ENCODE results near the gene CRIM1. TPM values are rescaled to one million over a fixed set of nuclear protein-coding genes. Genes with fewer than 3 reads are reported as not detected.

CRIM1 gene
- total RNA-seq, 2 donors from 2014 or later, result 217 to 465 TPM

DNA sequence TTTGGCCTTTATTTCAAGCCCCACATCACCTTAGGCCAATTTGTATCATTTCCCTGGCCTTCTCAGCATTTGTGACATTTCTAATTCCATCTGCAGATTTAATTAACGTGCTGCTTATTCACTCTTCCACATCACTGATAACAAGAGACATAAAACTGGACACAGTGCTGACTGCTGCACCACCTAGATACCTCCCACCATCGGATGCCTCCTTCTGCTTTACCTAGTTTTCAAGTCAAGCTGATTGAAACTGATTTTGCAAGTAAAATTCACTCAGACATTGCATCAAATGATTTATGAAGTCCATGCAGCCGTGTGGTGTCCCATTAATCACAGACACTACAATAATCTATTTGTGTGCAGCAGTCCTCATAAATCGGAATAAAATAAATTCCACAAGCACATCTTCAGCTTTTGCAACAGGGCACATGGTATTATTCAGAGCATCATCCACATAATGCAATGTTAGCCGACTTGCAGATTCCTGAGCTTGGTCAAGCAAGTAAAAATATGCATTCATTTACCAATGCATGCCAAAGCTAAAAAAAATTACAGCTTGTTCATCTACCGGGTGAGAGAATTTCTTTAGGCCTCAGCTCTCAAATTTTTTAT, 15.9 kb upstream of the CRIM1 start:
- H3K27me3 ChIP-seq (replicated peaks; ENCODE audit: insufficient read depth), result no peaks in the 10 kb centered on the region
- no peaks in the 10 kb centered on the region for H3K36me3 ChIP-seq
- TF ChIP-seq, protein P1, sequence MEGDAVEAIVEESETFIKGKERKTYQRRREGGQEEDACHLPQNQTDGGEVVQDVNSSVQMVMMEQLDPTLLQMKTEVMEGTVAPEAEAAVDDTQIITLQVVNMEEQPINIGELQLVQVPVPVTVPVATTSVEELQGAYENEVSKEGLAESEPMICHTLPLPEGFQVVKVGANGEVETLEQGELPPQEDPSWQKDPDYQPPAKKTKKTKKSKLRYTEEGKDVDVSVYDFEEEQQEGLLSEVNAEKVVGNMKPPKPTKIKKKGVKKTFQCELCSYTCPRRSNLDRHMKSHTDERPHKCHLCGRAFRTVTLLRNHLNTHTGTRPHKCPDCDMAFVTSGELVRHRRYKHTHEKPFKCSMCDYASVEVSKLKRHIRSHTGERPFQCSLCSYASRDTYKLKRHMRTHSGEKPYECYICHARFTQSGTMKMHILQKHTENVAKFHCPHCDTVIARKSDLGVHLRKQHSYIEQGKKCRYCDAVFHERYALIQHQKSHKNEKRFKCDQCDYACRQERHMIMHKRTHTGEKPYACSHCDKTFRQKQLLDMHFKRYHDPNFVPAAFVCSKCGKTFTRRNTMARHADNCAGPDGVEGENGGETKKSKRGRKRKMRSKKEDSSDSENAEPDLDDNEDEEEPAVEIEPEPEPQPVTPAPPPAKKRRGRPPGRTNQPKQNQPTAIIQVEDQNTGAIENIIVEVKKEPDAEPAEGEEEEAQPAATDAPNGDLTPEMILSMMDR (IDR thresholded peaks at IDR 0.05), result no peak
- DNase-seq (ENCODE audit: low spot score), result no peak
- no peak overlapping the region for H3K4me3 ChIP-seq
- H3K9me3 ChIP-seq, result no peaks in the 10 kb centered on the region
- no peaks in the 10 kb centered on the region for H3K4me1 ChIP-seq (ENCODE audit: control insufficient read depth in 1 of 2, low read depth in 2 of 2)
- H3K27ac ChIP-seq, result no peak overlapping the region
- no peak for ATAC-seq (ENCODE audit: insufficient number of reproducible peaks, low FRiP score, low read depth)

DNA sequence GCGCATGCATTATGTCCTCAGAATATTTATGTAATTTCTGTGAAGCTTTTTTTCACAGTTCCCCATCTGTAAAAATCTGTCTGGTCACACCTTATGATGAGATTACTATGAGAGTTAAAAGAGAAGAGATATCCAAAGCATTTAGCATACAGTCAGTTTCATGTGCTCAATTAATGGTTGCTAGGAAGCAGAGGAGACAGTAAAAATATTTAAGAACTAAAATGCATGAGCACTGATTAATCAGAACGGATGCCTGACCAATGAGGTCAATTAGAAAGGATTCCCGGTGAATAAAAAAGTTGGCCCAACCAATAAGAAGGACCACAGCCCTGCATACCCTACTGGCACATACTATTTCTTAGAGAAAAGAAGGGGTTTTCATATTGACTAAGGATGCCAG, 12.0 kb upstream of the CRIM1 start:
- H3K27ac ChIP-seq, result no peak overlapping the region
- H3K4me1 ChIP-seq (ENCODE audit: control insufficient read depth in 1 of 2, low read depth in 2 of 2), result no peaks in the 10 kb centered on the region
- ATAC-seq (ENCODE audit: insufficient number of reproducible peaks, low FRiP score, low read depth) (no peak), DNase-seq (ENCODE audit: low spot score) (no peak)
- no peak overlapping the region for H3K4me3 ChIP-seq
- H3K36me3 ChIP-seq, result no peaks in the 10 kb centered on the region
- no peaks in the 10 kb centered on the region for H3K9me3 ChIP-seq
- TF ChIP-seq, protein P1 (IDR thresholded peaks at IDR 0.05), result no peak
- H3K27me3 ChIP-seq (replicated peaks; ENCODE audit: insufficient read depth), result no peaks in the 10 kb centered on the region

DNA sequence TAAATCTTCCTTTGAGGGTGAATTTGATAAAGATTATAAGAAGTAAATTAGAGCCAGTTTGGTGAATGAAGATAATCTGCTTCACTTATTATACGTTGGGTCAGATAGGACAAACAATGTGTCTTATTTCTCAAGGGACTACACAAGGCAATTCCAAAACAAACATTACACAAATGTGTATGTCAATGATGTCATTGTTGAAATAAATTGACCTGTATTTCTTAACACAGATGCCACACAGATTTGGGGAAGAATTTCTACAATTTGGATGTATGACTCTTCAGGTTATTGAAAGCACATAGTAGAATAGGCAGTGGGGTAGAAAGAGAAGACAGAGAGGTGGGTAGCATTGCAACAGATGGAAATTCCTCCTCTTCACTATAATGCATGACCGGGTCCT, 6.9 kb upstream of the CRIM1 start:
- Histone ChIP-seq H3K27me3 (replicated peaks; ENCODE audit: insufficient read depth) (no peaks in the 10 kb centered on the region), H3K27ac (no peak overlapping the region), H3K9me3 (no peaks in the 10 kb centered on the region), H3K4me1 (ENCODE audit: control insufficient read depth in 1 of 2, low read depth in 2 of 2) (peaks cover 6 to 15% of the 10 kb centered on the region in 2 donors), H3K4me3 (no peak overlapping the region), H3K36me3 (no peaks in the 10 kb centered on the region)
- TF ChIP-seq, protein P1 (IDR thresholded peaks at IDR 0.05), result no peak
- DNase-seq (ENCODE audit: low spot score) (no peak), ATAC-seq (ENCODE audit: insufficient number of reproducible peaks, low FRiP score, low read depth) (no peak)

DNA sequence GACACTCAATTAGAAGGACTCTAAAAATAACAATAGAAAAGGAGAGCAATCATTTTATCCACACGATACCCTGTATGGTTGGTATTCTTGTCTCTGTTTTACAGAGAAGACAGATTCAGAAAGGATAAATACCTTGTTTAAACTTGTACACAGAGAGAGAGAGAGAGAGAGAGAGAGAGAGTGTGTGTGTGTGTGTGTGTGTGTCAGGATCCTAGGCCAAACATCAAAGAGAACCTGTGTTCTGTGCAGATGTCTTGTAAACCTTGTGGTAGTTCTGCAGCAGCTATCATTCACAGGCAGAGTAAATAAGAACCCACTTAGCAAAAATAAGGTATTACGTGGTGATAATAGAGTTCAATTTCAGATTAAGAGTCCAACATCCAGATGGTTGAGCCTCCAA, 4.3 kb upstream of the CRIM1 start:
- DNase-seq (ENCODE audit: low spot score) (no peak), ATAC-seq (ENCODE audit: insufficient number of reproducible peaks, low FRiP score, low read depth) (no peak)
- no peaks in the 10 kb centered on the region for H3K36me3 ChIP-seq
- H3K9me3 ChIP-seq, result no peaks in the 10 kb centered on the region
- no peak overlapping the region for H3K4me3 ChIP-seq
- no peak overlapping the region for H3K27ac ChIP-seq
- H3K4me1 ChIP-seq (ENCODE audit: control insufficient read depth in 1 of 2, low read depth in 2 of 2), result peaks cover 12 to 28% of the 10 kb centered on the region in 2 donors
- TF ChIP-seq, protein P1 (IDR thresholded peaks at IDR 0.05), result no peak
- no peaks in the 10 kb centered on the region for H3K27me3 ChIP-seq (replicated peaks; ENCODE audit: insufficient read depth)

DNA sequence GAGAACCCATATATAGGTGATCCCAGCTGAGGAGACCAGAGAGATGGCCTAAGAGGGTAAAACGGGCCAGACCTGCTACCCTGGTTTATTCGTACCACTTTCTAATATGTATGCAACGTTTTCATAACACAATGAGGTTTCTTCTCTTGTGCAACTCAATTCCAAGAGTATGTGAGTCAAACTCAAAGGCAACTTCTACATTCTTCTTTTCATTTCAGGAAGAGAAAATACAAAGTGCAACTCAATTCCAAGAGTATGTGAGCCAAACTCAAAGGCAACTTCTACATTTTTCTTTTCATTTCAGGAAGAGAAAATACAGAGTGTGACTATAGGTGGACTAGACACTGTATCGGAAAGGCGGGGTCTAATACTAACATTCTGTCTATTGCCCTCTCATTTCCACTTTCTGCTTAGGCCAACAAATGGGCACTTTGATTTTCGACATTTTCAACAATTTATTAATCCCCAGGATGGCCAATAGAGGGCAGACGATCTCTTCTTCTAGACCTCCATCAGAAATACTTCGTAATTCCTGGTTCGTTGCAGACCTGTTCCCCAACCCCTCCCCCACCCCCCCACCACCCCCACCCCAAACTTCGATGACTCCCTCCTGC, 3.7 kb upstream of the CRIM1 start:
- no peak for DNase-seq (ENCODE audit: low spot score)
- ATAC-seq (ENCODE audit: insufficient number of reproducible peaks, low FRiP score, low read depth), result no peak
- Histone ChIP-seq H3K27ac (no peak overlapping the region), H3K9me3 (no peaks in the 10 kb centered on the region), H3K4me3 (no peak overlapping the region), H3K27me3 (replicated peaks; ENCODE audit: insufficient read depth) (no peaks in the 10 kb centered on the region), H3K36me3 (no peaks in the 10 kb centered on the region), H3K4me1 (ENCODE audit: control insufficient read depth in 1 of 2, low read depth in 2 of 2) (peaks cover 12 to 28% of the 10 kb centered on the region in 2 donors)
- TF ChIP-seq, protein P1 (IDR thresholded peaks at IDR 0.05), result peak; percentile 71

All from thoracic aorta (tissue), 2 donors.